HL-60 (cell line): Measurements from ENCODE around the gene RPL13A.

ENCODE experiments used
- GABPA ChIP-seq: IDR thresholded peaks from 2 replicates; pipeline ENCODE4 v1.6.1; 2012; ENCODE audit warnings: low read depth
- POLR2AphosphoS5 ChIP-seq: IDR thresholded peaks from 2 replicates; pipeline ENCODE4 v1.6.1; 2012; ENCODE audit warnings: low read depth
- REST ChIP-seq: IDR thresholded peaks from 2 replicates; pipeline ENCODE4 v1.6.1; 2012; ENCODE audit warnings: low read depth; ENCODE audit not compliant: insufficient replicate concordance
- SPI1 ChIP-seq: IDR thresholded peaks from 2 replicates; pipeline ENCODE4 v1.6.1; 2012; ENCODE audit warnings: low read depth, mild to moderate bottlenecking, borderline replicate concordance
- TF ChIP-seq, protein P1 (sequence below): IDR thresholded peaks from one replicate; pipeline ENCODE4 v1.5.1; 2011; ENCODE audit warnings: low read length, control low read depth, inconsistent platforms; ENCODE audit not compliant: insufficient read depth

- TF ChIP-seq, protein P1, sequence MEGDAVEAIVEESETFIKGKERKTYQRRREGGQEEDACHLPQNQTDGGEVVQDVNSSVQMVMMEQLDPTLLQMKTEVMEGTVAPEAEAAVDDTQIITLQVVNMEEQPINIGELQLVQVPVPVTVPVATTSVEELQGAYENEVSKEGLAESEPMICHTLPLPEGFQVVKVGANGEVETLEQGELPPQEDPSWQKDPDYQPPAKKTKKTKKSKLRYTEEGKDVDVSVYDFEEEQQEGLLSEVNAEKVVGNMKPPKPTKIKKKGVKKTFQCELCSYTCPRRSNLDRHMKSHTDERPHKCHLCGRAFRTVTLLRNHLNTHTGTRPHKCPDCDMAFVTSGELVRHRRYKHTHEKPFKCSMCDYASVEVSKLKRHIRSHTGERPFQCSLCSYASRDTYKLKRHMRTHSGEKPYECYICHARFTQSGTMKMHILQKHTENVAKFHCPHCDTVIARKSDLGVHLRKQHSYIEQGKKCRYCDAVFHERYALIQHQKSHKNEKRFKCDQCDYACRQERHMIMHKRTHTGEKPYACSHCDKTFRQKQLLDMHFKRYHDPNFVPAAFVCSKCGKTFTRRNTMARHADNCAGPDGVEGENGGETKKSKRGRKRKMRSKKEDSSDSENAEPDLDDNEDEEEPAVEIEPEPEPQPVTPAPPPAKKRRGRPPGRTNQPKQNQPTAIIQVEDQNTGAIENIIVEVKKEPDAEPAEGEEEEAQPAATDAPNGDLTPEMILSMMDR = no peak
- TF ChIP-seq SPI1 (no peak), POLR2AphosphoS5 (peak; percentile 50), REST (no peak), GABPA (no peak)
Measured at GRCh38 chr19:49490287-49491029, 3.0 kb downstream of the RPL13A start.
